ENCODE data around the gene ERO1A.

DNA sequence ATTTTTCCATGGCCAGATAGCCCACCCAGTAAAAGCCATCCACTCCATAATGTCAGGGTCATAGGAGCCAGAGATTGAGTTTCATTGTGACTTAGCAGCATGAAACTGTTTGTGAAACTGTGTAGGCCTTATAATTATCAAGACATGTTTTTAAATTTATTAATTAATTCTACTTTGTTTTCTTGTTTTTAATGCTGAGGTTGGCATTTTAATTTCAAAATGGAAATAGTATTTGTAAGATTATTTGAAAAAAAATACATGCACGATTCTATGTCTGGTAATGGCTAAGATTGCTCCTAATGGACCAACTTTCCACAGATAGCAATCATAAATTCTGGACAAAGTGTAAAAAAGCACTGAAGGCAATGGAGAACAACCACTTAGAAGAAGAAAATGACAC, 75.7 kb downstream of the ERO1A start:
- TF ChIP-seq HNRNPUL1 (IDR thresholded peaks at IDR 0.05; ENCODE audit: low read length) (no peak), POLR2AphosphoS5 (IDR thresholded peaks at IDR 0.05; ENCODE audit: control insufficient read depth, insufficient read depth, low read depth, low read length) (no peak), ZNF263 (CRISPR knock-in tag; IDR thresholded peaks at IDR 0.05; ENCODE audit: borderline replicate concordance) (no peak), ARNT (IDR thresholded peaks at IDR 0.05) (no peak), POLR2AphosphoS2 (IDR thresholded peaks at IDR 0.05; ENCODE audit: low read length) (no peak), ZNF239 (CRISPR knock-in tag; IDR thresholded peaks at IDR 0.05) (no peak)
- TF ChIP-seq, protein P1, sequence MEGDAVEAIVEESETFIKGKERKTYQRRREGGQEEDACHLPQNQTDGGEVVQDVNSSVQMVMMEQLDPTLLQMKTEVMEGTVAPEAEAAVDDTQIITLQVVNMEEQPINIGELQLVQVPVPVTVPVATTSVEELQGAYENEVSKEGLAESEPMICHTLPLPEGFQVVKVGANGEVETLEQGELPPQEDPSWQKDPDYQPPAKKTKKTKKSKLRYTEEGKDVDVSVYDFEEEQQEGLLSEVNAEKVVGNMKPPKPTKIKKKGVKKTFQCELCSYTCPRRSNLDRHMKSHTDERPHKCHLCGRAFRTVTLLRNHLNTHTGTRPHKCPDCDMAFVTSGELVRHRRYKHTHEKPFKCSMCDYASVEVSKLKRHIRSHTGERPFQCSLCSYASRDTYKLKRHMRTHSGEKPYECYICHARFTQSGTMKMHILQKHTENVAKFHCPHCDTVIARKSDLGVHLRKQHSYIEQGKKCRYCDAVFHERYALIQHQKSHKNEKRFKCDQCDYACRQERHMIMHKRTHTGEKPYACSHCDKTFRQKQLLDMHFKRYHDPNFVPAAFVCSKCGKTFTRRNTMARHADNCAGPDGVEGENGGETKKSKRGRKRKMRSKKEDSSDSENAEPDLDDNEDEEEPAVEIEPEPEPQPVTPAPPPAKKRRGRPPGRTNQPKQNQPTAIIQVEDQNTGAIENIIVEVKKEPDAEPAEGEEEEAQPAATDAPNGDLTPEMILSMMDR (IDR thresholded peaks at IDR 0.05 in 2 of 3, conservative IDR thresholded peaks at IDR 0.05 in 1 of 3; ENCODE audit: insufficient read depth in 2 of 3, low read depth in 1 of 3, low read length in 3 of 3), result no peak
- TF ChIP-seq, protein P2, sequence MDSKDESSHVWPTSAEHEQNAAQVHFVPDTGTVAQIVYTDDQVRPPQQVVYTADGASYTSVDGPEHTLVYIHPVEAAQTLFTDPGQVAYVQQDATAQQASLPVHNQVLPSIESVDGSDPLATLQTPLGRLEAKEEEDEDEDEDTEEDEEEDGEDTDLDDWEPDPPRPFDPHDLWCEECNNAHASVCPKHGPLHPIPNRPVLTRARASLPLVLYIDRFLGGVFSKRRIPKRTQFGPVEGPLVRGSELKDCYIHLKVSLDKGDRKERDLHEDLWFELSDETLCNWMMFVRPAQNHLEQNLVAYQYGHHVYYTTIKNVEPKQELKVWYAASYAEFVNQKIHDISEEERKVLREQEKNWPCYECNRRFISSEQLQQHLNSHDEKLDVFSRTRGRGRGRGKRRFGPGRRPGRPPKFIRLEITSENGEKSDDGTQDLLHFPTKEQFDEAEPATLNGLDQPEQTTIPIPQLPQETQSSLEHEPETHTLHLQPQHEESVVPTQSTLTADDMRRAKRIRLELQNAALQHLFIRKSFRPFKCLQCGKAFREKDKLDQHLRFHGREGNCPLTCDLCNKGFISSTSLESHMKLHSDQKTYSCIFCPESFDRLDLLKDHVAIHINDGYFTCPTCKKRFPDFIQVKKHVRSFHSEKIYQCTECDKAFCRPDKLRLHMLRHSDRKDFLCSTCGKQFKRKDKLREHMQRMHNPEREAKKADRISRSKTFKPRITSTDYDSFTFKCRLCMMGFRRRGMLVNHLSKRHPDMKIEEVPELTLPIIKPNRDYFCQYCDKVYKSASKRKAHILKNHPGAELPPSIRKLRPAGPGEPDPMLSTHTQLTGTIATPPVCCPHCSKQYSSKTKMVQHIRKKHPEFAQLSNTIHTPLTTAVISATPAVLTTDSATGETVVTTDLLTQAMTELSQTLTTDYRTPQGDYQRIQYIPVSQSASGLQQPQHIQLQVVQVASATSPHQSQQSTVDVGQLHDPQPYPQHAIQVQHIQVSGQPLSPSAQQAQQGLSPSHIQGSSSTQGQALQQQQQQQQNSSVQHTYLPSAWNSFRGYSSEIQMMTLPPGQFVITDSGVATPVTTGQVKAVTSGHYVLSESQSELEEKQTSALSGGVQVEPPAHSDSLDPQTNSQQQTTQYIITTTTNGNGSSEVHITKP (IDR thresholded peaks at IDR 0.05; ENCODE audit: partially characterized antibody), result no peak
- TF ChIP-seq, protein P3, sequence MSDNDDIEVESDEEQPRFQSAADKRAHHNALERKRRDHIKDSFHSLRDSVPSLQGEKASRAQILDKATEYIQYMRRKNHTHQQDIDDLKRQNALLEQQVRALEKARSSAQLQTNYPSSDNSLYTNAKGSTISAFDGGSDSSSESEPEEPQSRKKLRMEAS (CRISPR knock-in tag; IDR thresholded peaks at IDR 0.05), result no peak
- TF ChIP-seq, protein P4, sequence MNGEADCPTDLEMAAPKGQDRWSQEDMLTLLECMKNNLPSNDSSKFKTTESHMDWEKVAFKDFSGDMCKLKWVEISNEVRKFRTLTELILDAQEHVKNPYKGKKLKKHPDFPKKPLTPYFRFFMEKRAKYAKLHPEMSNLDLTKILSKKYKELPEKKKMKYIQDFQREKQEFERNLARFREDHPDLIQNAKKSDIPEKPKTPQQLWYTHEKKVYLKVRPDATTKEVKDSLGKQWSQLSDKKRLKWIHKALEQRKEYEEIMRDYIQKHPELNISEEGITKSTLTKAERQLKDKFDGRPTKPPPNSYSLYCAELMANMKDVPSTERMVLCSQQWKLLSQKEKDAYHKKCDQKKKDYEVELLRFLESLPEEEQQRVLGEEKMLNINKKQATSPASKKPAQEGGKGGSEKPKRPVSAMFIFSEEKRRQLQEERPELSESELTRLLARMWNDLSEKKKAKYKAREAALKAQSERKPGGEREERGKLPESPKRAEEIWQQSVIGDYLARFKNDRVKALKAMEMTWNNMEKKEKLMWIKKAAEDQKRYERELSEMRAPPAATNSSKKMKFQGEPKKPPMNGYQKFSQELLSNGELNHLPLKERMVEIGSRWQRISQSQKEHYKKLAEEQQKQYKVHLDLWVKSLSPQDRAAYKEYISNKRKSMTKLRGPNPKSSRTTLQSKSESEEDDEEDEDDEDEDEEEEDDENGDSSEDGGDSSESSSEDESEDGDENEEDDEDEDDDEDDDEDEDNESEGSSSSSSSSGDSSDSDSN (IDR thresholded peaks at IDR 0.05; ENCODE audit: borderline replicate concordance in 1 of 2, low read depth in 2 of 2, low read length in 2 of 2), result no peak
- TF ChIP-seq, protein P5, sequence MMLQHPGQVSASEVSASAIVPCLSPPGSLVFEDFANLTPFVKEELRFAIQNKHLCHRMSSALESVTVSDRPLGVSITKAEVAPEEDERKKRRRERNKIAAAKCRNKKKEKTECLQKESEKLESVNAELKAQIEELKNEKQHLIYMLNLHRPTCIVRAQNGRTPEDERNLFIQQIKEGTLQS (IDR thresholded peaks at IDR 0.05), result no peak
- TF ChIP-seq, protein P5 (CRISPR knock-in tag; conservative IDR thresholded peaks at IDR 0.05), result no peak

Measured in K562 (cell line).